K562 treated with DMSO at 1 percent for 12 hours (cell line): ENCODE data around the gene FMC1. TPM values are rescaled to one million over a fixed set of nuclear protein-coding genes. Genes with fewer than 3 reads are reported as not detected.

Experiments
- total RNA-seq: library from RNA; unstranded; fragments of 300-600 nt; gene quantifications from 2 replicates; pipeline ENCODE4 v1.2.3, GENCODE V29; 2022; ENCODE audit not compliant: insufficient read depth

Gene FMC1, protein sequence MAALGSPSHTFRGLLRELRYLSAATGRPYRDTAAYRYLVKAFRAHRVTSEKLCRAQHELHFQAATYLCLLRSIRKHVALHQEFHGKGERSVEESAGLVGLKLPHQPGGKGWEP
- 22.2 and 24.7 TPM in 2 replicates for total RNA-seq

DNA sequence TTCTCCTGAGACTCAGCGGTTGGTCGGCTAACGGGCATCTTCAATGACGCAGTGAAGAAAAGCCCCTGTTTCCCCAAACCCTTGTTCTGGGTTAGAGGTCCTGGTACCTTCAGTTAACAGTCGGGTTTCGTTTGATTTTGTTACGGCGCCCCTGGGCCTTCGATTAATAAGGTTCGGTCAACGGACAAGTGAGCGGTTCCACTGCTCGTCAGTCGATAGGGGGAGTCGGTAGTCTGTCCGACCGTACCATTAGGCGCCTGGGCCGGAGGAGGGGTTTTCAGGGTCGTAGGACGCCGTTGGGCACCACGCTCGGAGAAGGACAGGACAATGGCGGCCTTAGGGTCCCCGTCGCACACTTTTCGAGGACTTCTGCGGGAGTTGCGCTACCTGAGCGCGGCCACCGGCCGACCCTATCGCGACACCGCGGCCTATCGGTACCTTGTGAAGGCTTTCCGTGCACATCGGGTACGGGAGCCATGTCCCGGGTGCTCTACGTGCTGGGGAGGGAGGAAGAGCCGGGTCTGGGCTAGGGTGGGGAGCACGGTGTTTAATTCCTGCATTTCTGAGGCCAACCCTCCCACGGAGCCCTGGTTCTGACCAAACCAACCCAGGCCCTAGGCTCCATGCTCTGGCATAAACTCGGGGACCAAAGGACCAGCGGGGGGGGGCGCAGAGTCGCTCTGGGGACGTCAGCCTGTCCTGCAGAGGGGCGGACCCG lies at the start of gene FMC1:
Gene FMC1 (plus strand): TSS at position 280 of the 718 bp plus-strand sequence. CDS start 48 bp downstream, at position 328.

GRCh38 chr7:139359366-139360209 lies 18.5 kb downstream of the FMC1 start, which contains the start of gene LUC7L2:
LUC7L2 (plus strand) TSS chr7:139359894; CDS start chr7:139360262, 368 bp downstream.

Other genes starting within 250 kb of the FMC1 start
- gene ZC3HAV1, start 231.6 kb upstream of the FMC1 start, total RNA-seq: 14.1 and 40.1 TPM in 2 replicates
- 0.83 and 8.3 TPM in 2 replicates for gene UBN2, start 110.1 kb upstream of the FMC1 start, total RNA-seq
- 59.5 and 126 TPM in 2 replicates for gene LUC7L2, start 18.6 kb downstream of the FMC1 start, total RNA-seq
- not detected in 2 replicates for gene KLRG2, start 142.3 kb downstream of the FMC1 start, total RNA-seq
- gene CLEC2L, start 182.3 kb downstream of the FMC1 start, total RNA-seq: 6.7 and 8.3 TPM in 2 replicates